B cell (primary cell): Measurements from ENCODE around the gene UNC13A.

Experiments
- CTCF ChIP-seq: fragments of 200-600 bp; IDR thresholded peaks from one replicate; pipeline ENCODE4 v1.8.0; 2022; ENCODE audit warnings: antibody characterized with exemption, mild to moderate bottlenecking
- EZH2 ChIP-seq: IDR thresholded peaks from 2 replicates; pipeline ENCODE4 v1.6.1; 2012; ENCODE audit warnings: borderline replicate concordance, low read depth, mild to moderate bottlenecking, moderate library complexity, low read length; ENCODE audit not compliant: insufficient read depth, poor library complexity, severe bottlenecking

DNA sequence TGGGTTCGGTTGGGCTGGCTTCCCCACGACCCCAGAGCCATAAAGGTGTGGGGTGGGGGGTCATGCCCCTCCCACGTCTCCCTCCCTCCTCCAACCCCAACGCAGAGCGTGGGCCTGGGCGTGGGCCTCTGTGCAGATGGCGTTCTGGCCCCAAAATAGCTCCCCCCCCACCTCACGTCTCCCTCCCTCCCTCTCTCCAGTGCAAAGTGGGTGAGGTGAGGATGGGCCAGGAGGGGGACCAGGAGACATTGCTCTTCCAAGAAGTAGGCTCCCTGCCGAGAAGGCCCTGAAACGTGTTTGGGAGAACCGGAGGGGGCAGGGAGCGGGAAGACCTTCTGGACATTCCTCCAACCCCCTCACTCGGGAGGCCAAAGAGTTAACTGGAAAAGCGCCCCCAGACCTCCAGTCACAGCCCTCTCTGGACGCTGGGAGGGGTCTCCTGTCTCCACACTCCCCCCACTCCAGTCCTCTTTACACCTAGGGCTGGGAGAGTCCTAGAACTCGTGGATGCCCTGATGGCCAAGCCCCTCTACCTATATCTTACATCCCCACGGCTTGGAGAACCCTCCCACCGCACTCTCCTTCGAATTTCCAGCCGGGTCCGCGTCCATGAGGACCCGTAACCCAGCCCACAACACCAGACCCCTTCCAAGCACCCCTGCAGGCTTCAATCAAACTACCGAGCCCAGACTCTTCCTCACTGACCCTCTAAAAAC is 855 bp downstream of the UNC13A start:
- TF ChIP-seq EZH2 (no peak), CTCF (no peak)
